Suprapubic skin (tissue), 4 donors: ENCODE data around the gene ERCC4.

Experiments
- POLR2A ChIP-seq, 2 donors: fragments of 450-650 bp; IDR thresholded peaks; one replicate each; pipeline ENCODE4 v1.6.1; 2017; ENCODE audit warnings: antibody characterized with exemption in 2 of 2, mild to moderate bottlenecking in 2 of 2, moderate library complexity in 2 of 2
- POLR2AphosphoS5 ChIP-seq, 3 donors: sonication (generic); formaldehyde crosslinking; IDR thresholded peaks; one replicate each; pipeline ENCODE4 v1.6.1; 2017; ENCODE audit warnings: antibody characterized with exemption in 3 of 3

- TF ChIP-seq POLR2AphosphoS5 (IDR thresholded peaks at IDR 0.05) (no peak), POLR2A (IDR thresholded peaks at IDR 0.05) (no peak)
These were observed 26.0 kb downstream of the ERCC4 start for GRCh38 chr16:13945744-13946485.
